HG02852 (cell line): Measurements from ENCODE around the gene POLR2F.

Experiments used
- ATAC-seq: cut with Tn5 transposase; IDR thresholded peaks from one replicate; pipeline ENCODE4 v1.9.1; 2021; ENCODE audit warnings: mild to moderate bottlenecking, moderate library complexity; ENCODE audit not compliant: unreplicated experiment

POLR2F gene

GRCh38 chr22:37953437-37954179, at the start of gene POLR2F, which contains the start of gene C22orf23:
Gene POLR2F, plus strand, starts transcription at chr22:37953699. Its CDS starts 89 bp downstream, at chr22:37953788.
Gene C22orf23, minus strand, starts transcription at chr22:37953601. Its CDS starts 452 bp downstream, at chr22:37953149.
- peak; percentile 88 for ATAC-seq

- no peak for ATAC-seq
Measured at GRCh38 chr22:37904572-37905533, 48.6 kb upstream of the POLR2F start.

- peak; percentile 82 for ATAC-seq
Measured at GRCh38 chr22:37905534-37906363, 47.8 kb upstream of the POLR2F start, which contains the start of gene MICALL1. Gene MICALL1, plus strand, starts transcription at chr22:37906297. Its CDS starts 126 bp downstream, at chr22:37906423.

- ATAC-seq, result peak; percentile 37
Measured at GRCh38 chr22:37906364-37907008, 47.0 kb upstream of the POLR2F start.

GRCh38 chr22:37907036-37907954, 46.2 kb upstream of the POLR2F start:
- no peak for ATAC-seq

- ATAC-seq, result no peak
Measured at GRCh38 chr22:37909766-37910165, 43.7 kb upstream of the POLR2F start.

- ATAC-seq, result no peak
Measured at GRCh38 chr22:37910890-37911672, 42.4 kb upstream of the POLR2F start.

GRCh38 chr22:37911697-37912096, 41.8 kb upstream of the POLR2F start:
- ATAC-seq, result no peak

GRCh38 chr22:37912171-37912570, 41.3 kb upstream of the POLR2F start:
- ATAC-seq, result no peak

GRCh38 chr22:37913233-37913721, 40.2 kb upstream of the POLR2F start:
- ATAC-seq, result no peak

GRCh38 chr22:37916311-37916710, 37.2 kb upstream of the POLR2F start:
- ATAC-seq, result no peak

GRCh38 chr22:37917874-37918548, 35.5 kb upstream of the POLR2F start:
- ATAC-seq, result no peak

- ATAC-seq, result no peak
Measured at GRCh38 chr22:37918580-37919270, 34.8 kb upstream of the POLR2F start.

- ATAC-seq, result no peak
Measured at GRCh38 chr22:37920126-37920525, 33.4 kb upstream of the POLR2F start.

GRCh38 chr22:37922191-37922590, 31.3 kb upstream of the POLR2F start:
- ATAC-seq, result no peak

GRCh38 chr22:37923927-37924326, 29.6 kb upstream of the POLR2F start:
- ATAC-seq, result no peak
